Regular cardiac myocyte (primary cell): ENCODE data around the gene PCDHGB7. TPM values are rescaled to one million over a fixed set of nuclear protein-coding genes. Genes with fewer than 3 reads are reported as not detected.

Experiments
- total RNA-seq: library from RNA; depleted of rRNA; stranded (reverse); fragments of >200 nt; gene quantifications from 2 replicates; pipeline ENCODE4 v1.2.3, GENCODE V29; 2014

PCDHGB7 gene
- total RNA-seq, 1 donor from 2014 or later = 4.5 TPM

Other genes with a start within 250 kb of the PCDHGB7 start
- 0.19 and 1.1 TPM in 2 replicates for gene PCDHB7, start 245.0 kb upstream of the PCDHGB7 start, total RNA-seq
- under 0.01 and 1.4 TPM in 2 replicates for gene PCDHB8, start 239.9 kb upstream of the PCDHGB7 start, total RNA-seq
- gene PCDHB16, start 235.3 kb upstream of the PCDHGB7 start, total RNA-seq = 0.19 and 1.7 TPM in 2 replicates
- under 0.01 and 0.56 TPM in 2 replicates for gene PCDHB9, start 230.5 kb upstream of the PCDHGB7 start, total RNA-seq
- gene PCDHB10, start 225.3 kb upstream of the PCDHGB7 start, total RNA-seq = 0.19 and 1.7 TPM in 2 replicates
- 0.19 and 0.85 TPM in 2 replicates for gene PCDHB11, start 218.1 kb upstream of the PCDHGB7 start, total RNA-seq
- gene PCDHB12, start 209.0 kb upstream of the PCDHGB7 start, total RNA-seq = under 0.01 and 0.28 TPM in 2 replicates
- gene PCDHB13, start 203.8 kb upstream of the PCDHGB7 start, total RNA-seq = 0.19 and 1.1 TPM in 2 replicates
- gene PCDHB14, start 194.3 kb upstream of the PCDHGB7 start, total RNA-seq = 0.58 and 2.5 TPM in 2 replicates
- gene PCDHB15, start 172.3 kb upstream of the PCDHGB7 start, total RNA-seq = 0.38 and 1.4 TPM in 2 replicates
- under 0.01 and 0.19 TPM in 2 replicates for gene SLC25A2, start 113.6 kb upstream of the PCDHGB7 start, total RNA-seq
- gene TAF7, start 96.9 kb upstream of the PCDHGB7 start, total RNA-seq = 90.2 and 102 TPM in 2 replicates
- 0.38 and 1.4 TPM in 2 replicates for gene PCDHGA1, start 87.2 kb upstream of the PCDHGB7 start, total RNA-seq
- gene PCDHGA2, start 78.9 kb upstream of the PCDHGB7 start, total RNA-seq = 1.5 and 3.1 TPM in 2 replicates
- gene PCDHGA3, start 73.8 kb upstream of the PCDHGB7 start, total RNA-seq = 0.38 and 1.7 TPM in 2 replicates
- 0.38 and 3.1 TPM in 2 replicates for gene PCDHGB1, start 67.6 kb upstream of the PCDHGB7 start, total RNA-seq
- 2.9 and 8.2 TPM in 2 replicates for gene PCDHGA4, start 62.7 kb upstream of the PCDHGB7 start, total RNA-seq
- gene PCDHGB2, start 57.7 kb upstream of the PCDHGB7 start, total RNA-seq = 1.2 and 2.5 TPM in 2 replicates
- 0.58 and 1.1 TPM in 2 replicates for gene PCDHGA5, start 53.5 kb upstream of the PCDHGB7 start, total RNA-seq
- 1.9 and 4.5 TPM in 2 replicates for gene PCDHGB3, start 47.4 kb upstream of the PCDHGB7 start, total RNA-seq
- 1.5 and 3.1 TPM in 2 replicates for gene PCDHGA6, start 43.8 kb upstream of the PCDHGB7 start, total RNA-seq
- 1.5 and 3.7 TPM in 2 replicates for gene PCDHGA7, start 34.9 kb upstream of the PCDHGB7 start, total RNA-seq
- 9.6 and 22.0 TPM in 2 replicates for gene PCDHGB4, start 30.0 kb upstream of the PCDHGB7 start, total RNA-seq
- 1.3 and 2.8 TPM in 2 replicates for gene PCDHGA8, start 25.0 kb upstream of the PCDHGB7 start, total RNA-seq
- gene PCDHGB5, start 19.7 kb upstream of the PCDHGB7 start, total RNA-seq = 17.8 and 21.4 TPM in 2 replicates
- 2.1 and 3.1 TPM in 2 replicates for gene PCDHGA9, start 14.9 kb upstream of the PCDHGB7 start, total RNA-seq
- gene PCDHGB6, start 9.7 kb upstream of the PCDHGB7 start, total RNA-seq = 0.96 and 2.5 TPM in 2 replicates
- 1.2 and 3.4 TPM in 2 replicates for gene PCDHGA10, start 4.7 kb upstream of the PCDHGB7 start, total RNA-seq
- 3.1 and 4.5 TPM in 2 replicates for gene PCDHGA11, start 3.4 kb downstream of the PCDHGB7 start, total RNA-seq
- gene PCDHGA12, start 12.8 kb downstream of the PCDHGB7 start, total RNA-seq = 6.7 and 14.7 TPM in 2 replicates
- gene PCDHGC3, start 58.3 kb downstream of the PCDHGB7 start, total RNA-seq = 24.7 and 31.0 TPM in 2 replicates
- 0.77 and 1.1 TPM in 2 replicates for gene PCDHGC4, start 67.4 kb downstream of the PCDHGB7 start, total RNA-seq
- 1.7 and 2.0 TPM in 2 replicates for gene PCDHGC5, start 71.4 kb downstream of the PCDHGB7 start, total RNA-seq
- gene DIAPH1, start 201.3 kb downstream of the PCDHGB7 start, total RNA-seq = 16.1 and 41.4 TPM in 2 replicates
- gene HDAC3, start 219.2 kb downstream of the PCDHGB7 start, total RNA-seq = 43.1 and 49.1 TPM in 2 replicates
- gene RELL2, start 219.3 kb downstream of the PCDHGB7 start, total RNA-seq = 2.7 and 3.7 TPM in 2 replicates
- gene FCHSD1, start 233.7 kb downstream of the PCDHGB7 start, total RNA-seq = 18.6 and 40.3 TPM in 2 replicates